MM.1S (cell line): ENCODE measurements around the gene TRAPPC8.
"Not testable (repeated sequence)": the region's sequence is repeated elsewhere in the genome, so short reads cannot be mapped to it uniquely, and the experiment has no call there.

ENCODE experiments used
- DNase-seq: peaks from one replicate; pipeline ENCODE4 v3.0.0-alpha.2; 2015
- H2AFZ ChIP-seq: fragments of 300-600 bp; sonication (generic); 2 replicates; pipeline ENCODE4 v1.6.0; 2016; ENCODE audit warnings: antibody characterized with exemption, low read length
- H3F3A ChIP-seq: fragments of 300-600 bp; sonication (generic); 2 replicates; pipeline ENCODE4 v1.6.1; 2016; ENCODE audit warnings: mild to moderate bottlenecking, antibody characterized with exemption, low read length, moderate library complexity, mixed read lengths; ENCODE audit not compliant: insufficient read depth
- H3K27ac ChIP-seq: fragments of 300-600 bp; sonication (generic); 2 replicates; pipeline ENCODE4 v1.5.1; 2016; ENCODE audit warnings: mild to moderate bottlenecking, low read length
- H3K27me3 ChIP-seq: fragments of 300-600 bp; sonication (generic); replicated peaks from 2 replicates; pipeline ENCODE4 v1.6.0; 2016; ENCODE audit warnings: low read length; ENCODE audit not compliant: insufficient read depth
- H3K36me3 ChIP-seq: fragments of 300-600 bp; sonication (generic); replicated peaks from 2 replicates; pipeline ENCODE4 v1.6.1; 2016; ENCODE audit warnings: mild to moderate bottlenecking, low read length, mixed read lengths; ENCODE audit not compliant: insufficient read depth
- H3K4me1 ChIP-seq: fragments of 300-600 bp; sonication (generic); 2 replicates; pipeline ENCODE4 v1.6.1; 2016; ENCODE audit warnings: low read length, mixed read lengths
- H3K4me2 ChIP-seq: fragments of 300-600 bp; sonication (generic); 2 replicates; pipeline ENCODE4 v1.6.0; 2016; ENCODE audit warnings: low read depth, low read length
- H3K4me3 ChIP-seq: fragments of 300-600 bp; sonication (generic); 2 replicates; pipeline ENCODE4 v1.5.1; 2016; ENCODE audit warnings: low read length, mixed read lengths
- H3K79me2 ChIP-seq: fragments of 300-600 bp; sonication (generic); 2 replicates; pipeline ENCODE4 v1.6.1; 2016; ENCODE audit warnings: mixed run types, low read length, mixed read lengths
- H3K9ac ChIP-seq: fragments of 300-600 bp; sonication (generic); 2 replicates; pipeline ENCODE4 v1.6.1; 2016; ENCODE audit warnings: low read length, mixed read lengths
- H3K9me2 ChIP-seq: fragments of 300-600 bp; sonication (generic); replicated peaks from 2 replicates; pipeline ENCODE4 v1.6.1; 2016; ENCODE audit warnings: mild to moderate bottlenecking, low read length, mixed read lengths; ENCODE audit not compliant: insufficient read depth
- H3K9me3 ChIP-seq: fragments of 300-600 bp; sonication (generic); replicated peaks from 2 replicates; pipeline ENCODE4 v1.6.1; 2016; ENCODE audit warnings: mild to moderate bottlenecking, low read length, mixed read lengths; ENCODE audit not compliant: insufficient read depth
- H4K20me1 ChIP-seq: fragments of 300-600 bp; sonication (generic); 2 replicates; pipeline ENCODE4 v1.6.1; 2016; ENCODE audit warnings: mild to moderate bottlenecking, low read length, moderate library complexity, mixed read lengths; ENCODE audit not compliant: insufficient read depth
- CTCF ChIP-seq: fragments of 300-600 bp; sonication (generic); IDR thresholded peaks from 2 replicates; pipeline ENCODE4 v1.5.1; 2016; ENCODE audit warnings: antibody characterized with exemption, low read length, mixed read lengths
- EZH2 ChIP-seq: fragments of 300-600 bp; sonication (generic); optimal IDR thresholded peaks from 2 replicates; pipeline ENCODE3; 2017; ENCODE audit warnings: low read depth, mild to moderate bottlenecking, antibody characterized with exemption, low read length, mixed read lengths
- EZH2phosphoT487 ChIP-seq: fragments of 300-600 bp; sonication (generic); IDR thresholded peaks from 2 replicates; pipeline ENCODE4 v1.6.1; 2018; ENCODE audit warnings: antibody characterized with exemption, low read length

Gene TRAPPC8

GRCh38 chr18:31920277-31920676 is 22.7 kb downstream of the TRAPPC8 start:
- Histone ChIP-seq H3K9me2 (no peaks in the 10 kb centered on the region), H4K20me1 (no peaks in the 10 kb centered on the region), H3K4me1 (no peaks in the 10 kb centered on the region), H3K27ac (no peak overlapping the region), H2AFZ (no peak overlapping the region), H3K9ac (no peak overlapping the region), H3K79me2 (peaks cover 41% of the 10 kb centered on the region), H3K4me3 (no peak overlapping the region), H3K36me3 (no peaks in the 10 kb centered on the region), H3K27me3 (no peaks in the 10 kb centered on the region), H3K9me3 (no peaks in the 10 kb centered on the region), H3F3A (no peaks in the 10 kb centered on the region), H3K4me2 (no peak overlapping the region)
- DNase-seq = no peak
- no peak for TF ChIP-seq CTCF
- TF ChIP-seq EZH2 = no peak
- no peak for TF ChIP-seq EZH2phosphoT487

GRCh38 chr18:31919366-31919765 is 23.6 kb downstream of the TRAPPC8 start:
- DNase-seq, H3K9me2 ChIP-seq, H3F3A ChIP-seq, H3K4me1 ChIP-seq, H2AFZ ChIP-seq, H4K20me1 ChIP-seq, H3K4me2 ChIP-seq, H3K9me3 ChIP-seq, H3K9ac ChIP-seq, H3K4me3 ChIP-seq, H3K27ac ChIP-seq, H3K36me3 ChIP-seq, H3K27me3 ChIP-seq: not testable (repeated sequence)
- peaks cover 36% of the 10 kb centered on the region for H3K79me2 ChIP-seq

GRCh38 chr18:31918733-31919132 is 24.2 kb downstream of the TRAPPC8 start:
- H3F3A ChIP-seq = no peaks in the 10 kb centered on the region
- no peak overlapping the region for H3K4me2 ChIP-seq
- no peak overlapping the region for H3K9ac ChIP-seq
- H3K4me1 ChIP-seq = no peaks in the 10 kb centered on the region
- no peak for TF ChIP-seq CTCF
- H3K27ac ChIP-seq = no peak overlapping the region
- H3K27me3 ChIP-seq = no peaks in the 10 kb centered on the region
- H3K9me3 ChIP-seq = no peaks in the 10 kb centered on the region
- no peaks in the 10 kb centered on the region for H4K20me1 ChIP-seq
- H3K9me2 ChIP-seq = no peaks in the 10 kb centered on the region
- no peaks in the 10 kb centered on the region for H3K36me3 ChIP-seq
- no peak for DNase-seq
- peaks cover 36% of the 10 kb centered on the region for H3K79me2 ChIP-seq
- no peak overlapping the region for H2AFZ ChIP-seq
- H3K4me3 ChIP-seq = no peak overlapping the region

GRCh38 chr18:31901063-31901462 is 41.9 kb downstream of the TRAPPC8 start:
- Histone ChIP-seq H3K9me2 (no peaks in the 10 kb centered on the region), H3K4me2 (no peak overlapping the region), H3K27me3 (no peaks in the 10 kb centered on the region), H3K4me1 (no peaks in the 10 kb centered on the region), H3K27ac (no peak overlapping the region), H2AFZ (no peak overlapping the region), H4K20me1 (no peaks in the 10 kb centered on the region), H3F3A (no peaks in the 10 kb centered on the region), H3K36me3 (no peaks in the 10 kb centered on the region), H3K9me3 (no peaks in the 10 kb centered on the region), H3K4me3 (no peak overlapping the region), H3K9ac (no peak overlapping the region), H3K79me2 (no peaks in the 10 kb centered on the region)
- TF ChIP-seq EZH2 = no peak
- TF ChIP-seq EZH2phosphoT487 = no peak
- no peak for TF ChIP-seq CTCF
- DNase-seq = no peak

GRCh38 chr18:31899771-31900170 is 43.2 kb downstream of the TRAPPC8 start:
- H3K36me3 ChIP-seq, H3K4me3 ChIP-seq, H3F3A ChIP-seq: not testable (repeated sequence)

More at GRCh38 chr18:31899771-31900170, 43.2 kb downstream of the TRAPPC8 start:
- H4K20me1 ChIP-seq, H3K9me2 ChIP-seq, H2AFZ ChIP-seq, H3K79me2 ChIP-seq, H3K27ac ChIP-seq, H3K4me2 ChIP-seq, H3K9me3 ChIP-seq, H3K27me3 ChIP-seq, H3K9ac ChIP-seq, H3K4me1 ChIP-seq, DNase-seq: not testable (repeated sequence)
